Measurements from ENCODE around the gene PEMT. TPM values are rescaled to one million over a fixed set of nuclear protein-coding genes. Genes with fewer than 3 reads are reported as not detected.

PEMT gene
- total and polyA plus RNA-seq, 2 donors (not counting 1 experiment from before 2014, with no cell fraction given): 18.0 to 18.6 TPM

DNA sequence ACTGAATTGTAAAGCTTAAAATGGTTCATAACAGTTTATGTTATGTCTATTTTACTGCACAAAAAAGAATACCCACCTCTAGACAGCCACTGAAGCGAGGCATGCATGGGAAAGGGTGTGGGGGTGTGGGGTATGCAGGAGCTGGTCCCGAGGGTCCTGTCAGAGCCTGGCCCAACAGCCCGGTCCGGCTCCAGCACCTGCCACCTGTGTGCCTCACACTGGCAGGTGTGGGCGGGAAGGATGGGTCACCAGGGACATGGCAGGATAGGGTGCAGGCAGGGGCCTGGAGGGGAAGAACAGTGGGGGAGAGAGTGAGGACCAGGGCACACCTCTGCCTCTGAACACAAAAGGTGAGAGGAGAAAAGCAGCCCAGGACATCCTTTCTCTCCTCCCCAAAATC is 72.6 kb downstream of the PEMT start:
- no peak overlapping the region for H2AFZ ChIP-seq (ENCODE audit: low read length)
- no peak overlapping the region for H3K4me3 ChIP-seq (replicated peaks in 1 of 4; ENCODE audit: control extremely low read depth in 1 of 4, insufficient read depth in 1 of 4, low read depth in 3 of 4, low read length in 4 of 4)

DNA sequence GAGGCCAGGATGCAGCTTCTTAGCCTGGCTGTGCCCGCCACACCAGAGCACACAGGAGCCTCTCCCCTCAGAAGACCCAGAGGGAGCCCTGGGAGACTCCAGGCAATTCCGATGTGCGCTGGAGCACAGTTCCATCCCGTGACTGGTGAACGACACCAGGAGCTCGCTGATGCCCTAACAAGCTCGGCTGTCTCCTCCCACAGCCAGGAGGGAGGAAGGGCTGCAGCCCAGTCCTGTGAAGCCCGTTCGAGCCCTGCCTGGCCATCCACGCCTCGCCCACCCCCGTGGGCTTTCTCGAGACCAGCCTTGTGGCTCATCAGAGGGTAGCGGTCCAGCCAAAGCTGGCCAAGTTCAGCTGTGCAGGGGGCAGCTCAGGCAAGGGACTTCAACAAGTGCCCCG is 73.5 kb downstream of the PEMT start:
- no peaks in the 10 kb centered on the region for H3K4me1 ChIP-seq (ENCODE audit: control insufficient read depth, extremely low read depth, insufficient read depth, low read length)
- DNase-seq (ENCODE audit: low read depth in 2 of 2): no peak
- H3K9ac ChIP-seq (ENCODE audit: insufficient read depth, low read length): no peak overlapping the region
- no peaks in the 10 kb centered on the region for H3K9me3 ChIP-seq (ENCODE audit: control insufficient read depth, insufficient read depth, low read depth, low read length)
- no peaks in the 10 kb centered on the region for H3K79me2 ChIP-seq (ENCODE audit: control insufficient read depth, insufficient read depth, low read length)
- no peak overlapping the region for H3K4me2 ChIP-seq (ENCODE audit: extremely low read depth, insufficient read depth, low read length)
- TF ChIP-seq, protein P1, sequence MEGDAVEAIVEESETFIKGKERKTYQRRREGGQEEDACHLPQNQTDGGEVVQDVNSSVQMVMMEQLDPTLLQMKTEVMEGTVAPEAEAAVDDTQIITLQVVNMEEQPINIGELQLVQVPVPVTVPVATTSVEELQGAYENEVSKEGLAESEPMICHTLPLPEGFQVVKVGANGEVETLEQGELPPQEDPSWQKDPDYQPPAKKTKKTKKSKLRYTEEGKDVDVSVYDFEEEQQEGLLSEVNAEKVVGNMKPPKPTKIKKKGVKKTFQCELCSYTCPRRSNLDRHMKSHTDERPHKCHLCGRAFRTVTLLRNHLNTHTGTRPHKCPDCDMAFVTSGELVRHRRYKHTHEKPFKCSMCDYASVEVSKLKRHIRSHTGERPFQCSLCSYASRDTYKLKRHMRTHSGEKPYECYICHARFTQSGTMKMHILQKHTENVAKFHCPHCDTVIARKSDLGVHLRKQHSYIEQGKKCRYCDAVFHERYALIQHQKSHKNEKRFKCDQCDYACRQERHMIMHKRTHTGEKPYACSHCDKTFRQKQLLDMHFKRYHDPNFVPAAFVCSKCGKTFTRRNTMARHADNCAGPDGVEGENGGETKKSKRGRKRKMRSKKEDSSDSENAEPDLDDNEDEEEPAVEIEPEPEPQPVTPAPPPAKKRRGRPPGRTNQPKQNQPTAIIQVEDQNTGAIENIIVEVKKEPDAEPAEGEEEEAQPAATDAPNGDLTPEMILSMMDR (conservative IDR thresholded peaks at IDR 0.05 in 1 of 2, IDR thresholded peaks at IDR 0.05 in 1 of 2; ENCODE audit: low read depth in 1 of 2, low read length in 2 of 2): no peak
- TF ChIP-seq EZH2 (IDR thresholded peaks at IDR 0.05; ENCODE audit: low read length, missing control alignments): no peak
- no peak overlapping the region for H2AFZ ChIP-seq (ENCODE audit: low read length)
- H3K36me3 ChIP-seq (ENCODE audit: control insufficient read depth, insufficient read depth, low read length): no peaks in the 10 kb centered on the region
- H3K4me3 ChIP-seq (replicated peaks in 1 of 4; ENCODE audit: control extremely low read depth in 1 of 4, insufficient read depth in 1 of 4, low read depth in 3 of 4, low read length in 4 of 4): no peak overlapping the region
- H4K20me1 ChIP-seq (ENCODE audit: control insufficient read depth, extremely low read depth, insufficient read depth, low read length): no peaks in the 10 kb centered on the region
- no peak overlapping the region for H3K27ac ChIP-seq (ENCODE audit: insufficient read depth, low read length)
- no peaks in the 10 kb centered on the region for H3K27me3 ChIP-seq (ENCODE audit: control insufficient read depth, insufficient read depth, low read length)

More for the DNA sequence above, 72.6 kb downstream of the PEMT start:
- no peaks in the 10 kb centered on the region for H3K4me1 ChIP-seq (ENCODE audit: control insufficient read depth, extremely low read depth, insufficient read depth, low read length)
- no peak overlapping the region for H3K4me2 ChIP-seq (ENCODE audit: extremely low read depth, insufficient read depth, low read length)
- DNase-seq (ENCODE audit: low read depth in 2 of 2): no peak
- H3K27ac ChIP-seq (ENCODE audit: insufficient read depth, low read length): no peak overlapping the region
- H3K27me3 ChIP-seq (ENCODE audit: control insufficient read depth, insufficient read depth, low read length): no peaks in the 10 kb centered on the region
- no peaks in the 10 kb centered on the region for H3K36me3 ChIP-seq (ENCODE audit: control insufficient read depth, insufficient read depth, low read length)
- H4K20me1 ChIP-seq (ENCODE audit: control insufficient read depth, extremely low read depth, insufficient read depth, low read length): no peaks in the 10 kb centered on the region
- TF ChIP-seq EZH2 (IDR thresholded peaks at IDR 0.05; ENCODE audit: low read length, missing control alignments): no peak
- TF ChIP-seq, protein P1 (conservative IDR thresholded peaks at IDR 0.05 in 1 of 2, IDR thresholded peaks at IDR 0.05 in 1 of 2; ENCODE audit: low read depth in 1 of 2, low read length in 2 of 2): no peak
- no peaks in the 10 kb centered on the region for H3K79me2 ChIP-seq (ENCODE audit: control insufficient read depth, insufficient read depth, low read length)
- no peak overlapping the region for H3K9ac ChIP-seq (ENCODE audit: insufficient read depth, low read length)
- H3K9me3 ChIP-seq (ENCODE audit: control insufficient read depth, insufficient read depth, low read depth, low read length): no peaks in the 10 kb centered on the region

DNA sequence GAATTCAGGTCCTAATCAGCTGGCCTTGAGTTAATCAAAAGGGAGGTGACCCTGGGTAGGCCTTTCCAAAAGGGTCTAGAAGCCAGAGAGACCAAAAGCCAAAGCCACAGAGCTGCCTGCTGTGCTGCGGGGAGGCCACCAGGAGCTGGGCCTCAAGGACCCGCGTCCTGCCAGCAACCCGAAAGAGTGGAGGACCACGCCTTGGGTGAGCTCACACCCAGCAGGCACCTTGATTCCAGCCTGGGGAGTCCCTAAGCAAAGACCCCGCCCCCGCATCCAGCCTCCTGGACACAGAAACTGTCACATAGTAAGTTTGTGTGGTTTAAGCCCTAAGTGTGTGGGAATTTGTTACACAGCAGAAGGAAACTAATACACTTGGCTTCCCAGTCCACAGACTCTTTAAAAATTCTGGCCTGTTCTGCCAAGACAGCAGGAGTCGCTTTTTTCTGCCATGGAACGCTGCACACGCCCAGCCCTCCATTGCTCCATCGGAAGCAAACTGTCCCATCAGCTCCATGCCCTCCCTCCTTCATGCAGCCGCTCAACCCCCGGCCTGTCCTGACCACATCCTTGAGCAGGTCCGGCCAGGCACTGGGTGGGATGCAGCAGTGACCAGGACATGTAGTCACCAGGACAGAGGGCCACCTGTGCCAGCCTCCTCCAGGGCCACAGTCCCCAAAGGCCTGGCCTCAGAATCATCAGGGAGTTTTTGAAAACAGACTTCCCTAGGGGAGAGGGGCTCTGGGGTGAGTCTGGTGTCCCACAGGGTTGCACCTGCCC is 74.4 kb downstream of the PEMT start:
- Histone ChIP-seq H3K4me3 (replicated peaks in 1 of 4; ENCODE audit: control extremely low read depth in 1 of 4, insufficient read depth in 1 of 4, low read depth in 3 of 4, low read length in 4 of 4) (no peak overlapping the region), H3K4me2 (ENCODE audit: extremely low read depth, insufficient read depth, low read length) (no peak overlapping the region), H3K27ac (ENCODE audit: insufficient read depth, low read length) (no peak overlapping the region), H3K79me2 (ENCODE audit: control insufficient read depth, insufficient read depth, low read length) (no peaks in the 10 kb centered on the region), H3K27me3 (ENCODE audit: control insufficient read depth, insufficient read depth, low read length) (no peaks in the 10 kb centered on the region), H3K36me3 (ENCODE audit: control insufficient read depth, insufficient read depth, low read length) (no peaks in the 10 kb centered on the region), H2AFZ (ENCODE audit: low read length) (no peak overlapping the region), H3K9me3 (ENCODE audit: control insufficient read depth, insufficient read depth, low read depth, low read length) (no peaks in the 10 kb centered on the region), H4K20me1 (ENCODE audit: control insufficient read depth, extremely low read depth, insufficient read depth, low read length) (no peaks in the 10 kb centered on the region), H3K9ac (ENCODE audit: insufficient read depth, low read length) (no peak overlapping the region), H3K4me1 (ENCODE audit: control insufficient read depth, extremely low read depth, insufficient read depth, low read length) (peaks cover 2% of the 10 kb centered on the region)
- TF ChIP-seq, protein P1 (conservative IDR thresholded peaks at IDR 0.05 in 1 of 2, IDR thresholded peaks at IDR 0.05 in 1 of 2; ENCODE audit: low read depth in 1 of 2, low read length in 2 of 2): no peak
- TF ChIP-seq EZH2 (IDR thresholded peaks at IDR 0.05; ENCODE audit: low read length, missing control alignments): no peak
- no peak for DNase-seq (ENCODE audit: low read depth in 2 of 2)

Data from fibroblast of lung (primary cell).